Pulmonary artery endothelial cell (primary cell): Measurements from ENCODE around the gene MYMK. TPM values are rescaled to one million over a fixed set of nuclear protein-coding genes. Genes with fewer than 3 reads are reported as not detected.

ENCODE experiments used
- DNase-seq: peaks from one replicate; pipeline ENCODE4 v3.0.0-alpha.2; 2011; ENCODE audit warnings: low read depth, low spot score
- total RNA-seq: library from RNA; depleted of rRNA; stranded (reverse); fragments of >200 nt; gene quantifications from 2 replicates; pipeline ENCODE4 v1.2.3, GENCODE V29; 2014

The MYMK gene
- total RNA-seq, 1 donor from 2014 or later, result not detected

DNA sequence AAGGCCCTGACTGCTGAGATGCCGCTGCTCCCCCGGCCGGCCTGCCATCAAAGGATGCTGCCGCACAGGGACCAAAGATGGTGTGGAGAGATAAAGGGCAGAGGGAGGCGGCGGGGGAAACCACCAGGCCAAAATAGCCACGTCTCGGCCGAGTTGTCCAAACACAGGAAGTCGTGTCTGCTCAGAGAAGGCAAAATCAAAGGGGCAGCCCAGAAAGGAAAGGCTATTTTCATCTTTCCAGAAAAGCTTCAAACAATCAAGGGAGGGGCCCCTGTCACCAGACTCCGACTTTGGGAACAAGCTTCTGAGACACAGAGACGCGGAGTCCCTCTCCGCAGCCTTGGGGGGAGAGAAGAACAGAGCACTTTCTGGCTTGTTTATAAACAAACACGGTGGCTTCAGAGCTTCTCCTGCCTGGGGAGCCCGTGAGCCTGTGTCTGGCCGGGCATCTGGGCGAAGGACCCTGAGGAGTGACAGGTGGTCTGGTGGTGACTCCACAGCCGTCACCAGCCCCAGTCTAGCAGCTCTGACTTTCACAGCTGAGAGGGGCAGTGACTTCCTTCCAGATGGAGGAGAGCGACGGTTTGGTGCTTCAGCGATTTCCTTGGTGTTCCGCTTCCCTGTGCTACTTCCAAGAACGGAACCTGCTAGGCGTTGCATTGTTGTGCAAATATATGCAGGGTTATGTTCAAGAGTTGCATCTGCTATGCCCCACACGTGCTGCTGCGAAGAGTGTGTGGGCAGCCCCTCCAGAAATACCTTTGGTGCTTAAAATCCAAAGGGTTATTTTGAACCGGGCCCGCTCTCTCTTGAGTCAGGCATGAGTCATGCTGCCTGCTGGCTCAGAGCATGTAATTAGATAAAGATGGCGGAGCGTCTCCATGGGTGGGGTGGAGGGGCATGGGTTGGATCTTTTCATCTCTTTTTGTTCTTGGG is 33.7 kb upstream of the MYMK start:
- DNase-seq, result no peak

DNA sequence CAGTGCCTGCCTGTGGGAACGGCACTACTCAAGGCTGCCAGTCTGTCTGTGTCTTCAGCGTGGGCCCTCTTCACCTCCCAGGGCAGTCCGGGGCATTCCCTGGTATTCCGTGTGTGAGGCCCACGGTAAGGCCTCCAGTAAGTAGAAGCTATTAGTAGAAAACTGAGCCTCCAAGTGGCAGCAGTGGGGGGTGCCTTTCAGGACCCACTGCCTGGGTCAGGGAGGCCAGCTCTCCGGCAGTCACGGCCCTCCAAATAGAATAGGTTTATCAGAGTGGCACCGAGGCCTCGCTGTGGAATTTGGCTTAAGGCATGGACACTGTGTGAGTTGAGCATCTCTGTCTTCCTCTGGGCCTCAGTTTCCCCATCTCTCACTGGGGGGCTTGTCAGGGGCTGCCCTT is 32.8 kb upstream of the MYMK start:
- DNase-seq, result no peak

GRCh38 chr9:133556354-133556753 is 31.6 kb upstream of the MYMK start:
- DNase-seq, result no peak

GRCh38 chr9:133554729-133555128 is 30.0 kb upstream of the MYMK start:
- no peak for DNase-seq

GRCh38 chr9:133553973-133554713 is 29.4 kb upstream of the MYMK start:
- DNase-seq, result no peak

- DNase-seq, result no peak
These were observed 28.4 kb upstream of the MYMK start for GRCh38 chr9:133553123-133553522.

- no peak for DNase-seq
These were observed 27.5 kb upstream of the MYMK start for GRCh38 chr9:133552236-133552635.

- no peak for DNase-seq
These were observed 26.7 kb upstream of the MYMK start for GRCh38 chr9:133551446-133551845.

DNA sequence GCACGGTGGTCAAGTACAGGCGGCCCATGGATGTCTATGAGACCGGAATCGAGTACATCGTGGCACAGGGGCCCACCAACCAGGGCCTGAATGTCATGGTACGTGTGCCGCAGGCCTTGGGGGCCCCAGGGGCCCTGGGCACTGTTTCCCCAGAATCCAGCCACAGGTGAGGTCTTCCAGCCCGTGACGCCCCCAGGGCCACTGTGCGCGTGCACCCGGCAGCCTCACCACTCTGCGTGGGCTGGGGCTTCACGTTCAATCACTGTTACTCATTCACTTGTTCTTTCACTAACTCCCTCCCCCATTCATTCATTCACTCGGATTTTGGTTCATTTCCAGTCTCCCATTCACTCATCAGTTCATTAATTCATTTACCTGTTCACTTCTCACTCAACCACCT is 22.4 kb upstream of the MYMK start:
- no peak for DNase-seq

- no peak for DNase-seq
These were observed 21.5 kb upstream of the MYMK start for GRCh38 chr9:133546287-133546680.

DNA sequence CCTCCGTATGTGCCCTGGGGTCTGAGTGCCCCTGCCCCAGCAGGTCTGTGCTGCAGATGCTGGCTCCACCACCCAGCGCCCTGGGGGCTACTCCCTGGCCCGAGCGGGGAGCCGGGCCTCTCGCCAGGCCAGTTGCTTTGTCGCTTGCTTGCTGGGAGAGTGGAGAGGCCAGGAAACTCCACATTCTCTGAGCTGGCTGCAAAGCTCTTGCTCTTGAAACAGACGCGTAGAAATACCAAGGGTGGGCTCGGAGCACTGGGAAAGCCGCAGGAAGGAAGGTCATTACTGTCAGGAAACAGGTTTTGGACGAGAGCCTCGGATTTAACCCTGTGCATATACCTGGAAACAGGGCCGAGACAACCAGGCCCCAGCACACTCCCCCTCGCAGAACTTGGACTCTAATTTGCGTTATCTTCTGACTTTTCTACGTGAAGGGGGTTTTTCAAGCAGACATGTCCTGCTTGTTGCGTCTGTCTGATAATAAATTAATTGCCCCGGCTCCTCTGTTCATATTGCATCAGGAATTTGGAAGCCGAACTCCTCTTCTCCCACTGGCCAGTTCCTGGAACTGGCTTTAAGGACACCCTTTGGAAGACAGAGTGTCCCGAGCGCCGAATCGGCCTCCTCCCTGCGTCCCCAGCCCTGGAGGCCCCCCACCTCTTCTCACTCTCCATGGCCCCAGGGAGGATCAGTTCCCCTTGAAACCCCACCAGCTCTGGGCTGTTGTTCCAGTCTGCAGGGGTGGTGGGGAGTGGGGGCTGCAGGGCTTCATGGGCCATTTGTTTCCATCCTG is 20.9 kb upstream of the MYMK start:
- no peak for DNase-seq

DNA sequence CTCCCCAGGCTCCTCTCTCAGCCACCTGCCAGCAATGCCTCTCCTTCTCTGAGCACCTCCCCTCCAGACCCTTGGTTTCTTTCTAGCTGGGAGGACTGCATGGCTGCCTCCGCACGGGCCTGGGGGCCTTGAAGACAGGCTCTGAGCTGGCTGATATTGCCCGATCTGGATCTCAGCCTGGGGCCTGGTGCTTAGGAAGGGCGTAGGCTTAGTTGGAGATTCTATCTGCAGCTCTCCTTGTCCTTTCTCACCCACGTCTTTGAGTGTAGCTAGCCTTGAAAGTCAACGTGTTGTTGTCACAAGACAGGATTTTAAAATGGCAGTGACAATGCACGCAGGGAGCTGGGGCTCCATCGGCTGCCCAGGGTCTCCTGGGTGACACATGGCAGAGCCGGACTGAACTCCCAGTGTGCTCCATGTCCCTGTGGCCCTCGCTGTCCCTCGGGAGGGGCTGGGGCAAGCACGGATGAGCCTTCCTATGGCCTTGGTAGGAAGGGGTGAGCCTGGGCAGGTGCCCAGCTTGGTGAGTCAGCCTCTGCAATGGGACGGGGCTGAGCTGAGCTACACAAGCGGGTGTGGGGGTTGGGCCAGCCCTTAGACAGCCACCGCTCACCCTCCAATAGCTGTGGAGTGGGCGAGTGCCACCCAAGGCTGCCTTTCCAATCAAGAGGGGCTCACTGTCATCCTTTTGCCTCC is 19.2 kb upstream of the MYMK start:
- DNase-seq, result no peak

DNA sequence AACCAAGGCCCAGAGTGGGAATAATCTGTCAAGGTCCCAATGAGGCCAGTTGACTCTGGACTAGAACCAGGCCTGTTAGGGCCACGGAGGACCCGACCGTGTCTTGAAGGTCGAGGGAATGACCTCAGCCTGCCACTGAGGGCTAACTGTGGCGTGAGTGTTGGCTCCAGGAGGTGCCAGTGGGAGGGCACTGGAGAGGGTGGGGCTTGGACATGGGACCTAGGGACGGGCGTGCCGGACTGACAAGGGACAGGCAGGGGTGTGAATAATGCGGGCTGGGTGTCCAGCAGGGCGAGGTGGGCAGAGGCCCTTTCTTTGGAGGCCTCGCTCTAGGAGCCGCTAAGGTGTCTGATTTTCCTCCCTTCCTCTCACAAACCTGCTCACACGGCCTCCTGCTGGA is 17.2 kb upstream of the MYMK start:
- DNase-seq, result no peak

- DNase-seq, result no peak
These were observed 15.9 kb upstream of the MYMK start for GRCh38 chr9:133540698-133541025.

DNA sequence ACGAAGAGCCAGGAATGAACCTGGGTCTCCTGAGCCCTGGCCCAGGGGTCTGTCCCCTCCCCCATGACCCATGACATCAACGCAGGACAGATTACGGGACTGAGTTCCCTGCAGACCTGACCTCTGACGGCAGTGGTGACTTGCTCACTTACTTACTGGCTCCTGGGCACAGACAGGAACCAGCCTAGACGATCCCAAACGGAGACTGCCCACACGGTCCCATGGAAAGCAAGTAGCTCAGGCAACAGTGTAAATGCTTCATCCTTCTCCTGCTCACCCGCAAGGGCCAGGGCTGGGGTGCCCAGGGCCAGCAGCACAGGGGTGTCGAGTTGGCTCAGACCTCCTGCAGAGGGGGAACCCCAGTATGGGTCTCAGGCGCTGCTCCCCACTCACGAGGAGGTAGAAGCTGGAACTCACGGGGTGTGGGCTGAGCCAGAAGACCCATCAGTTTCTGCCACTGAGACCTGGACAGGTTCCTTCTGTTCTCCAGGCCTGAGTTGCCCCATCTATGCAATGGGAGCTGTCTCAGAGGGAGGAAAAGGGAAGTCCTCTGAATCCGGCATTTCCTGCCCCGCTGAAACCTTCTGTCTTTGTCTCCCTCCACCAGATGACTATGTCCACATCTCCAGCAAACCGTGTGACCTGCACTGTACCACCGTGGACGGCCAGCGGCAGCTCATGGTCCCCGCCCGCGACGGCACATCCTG is 15.4 kb upstream of the MYMK start:
- DNase-seq, result no peak

GRCh38 chr9:133538851-133539833 is 14.4 kb upstream of the MYMK start:
- DNase-seq, result no peak

DNA sequence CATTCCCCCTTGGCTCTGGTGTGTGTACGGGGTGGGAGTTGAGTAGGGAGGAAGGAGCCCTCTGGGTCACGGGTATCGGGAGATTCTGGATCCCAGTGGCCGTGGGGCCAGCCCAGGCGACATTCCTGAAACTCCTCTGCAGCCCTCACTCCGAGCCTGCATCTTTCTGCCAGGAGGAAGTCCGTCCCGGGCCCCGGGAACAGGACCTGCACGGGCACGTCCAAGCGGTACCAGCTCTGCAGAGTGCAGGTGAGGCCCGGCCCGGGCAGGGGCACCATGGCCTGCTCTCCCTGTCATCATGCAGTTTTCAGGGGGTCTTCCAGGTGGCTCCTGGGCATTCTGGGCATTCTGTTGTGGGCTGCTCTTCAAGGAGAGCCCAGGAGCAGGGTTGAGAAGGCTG is 13.4 kb upstream of the MYMK start:
- DNase-seq, result no peak

DNA sequence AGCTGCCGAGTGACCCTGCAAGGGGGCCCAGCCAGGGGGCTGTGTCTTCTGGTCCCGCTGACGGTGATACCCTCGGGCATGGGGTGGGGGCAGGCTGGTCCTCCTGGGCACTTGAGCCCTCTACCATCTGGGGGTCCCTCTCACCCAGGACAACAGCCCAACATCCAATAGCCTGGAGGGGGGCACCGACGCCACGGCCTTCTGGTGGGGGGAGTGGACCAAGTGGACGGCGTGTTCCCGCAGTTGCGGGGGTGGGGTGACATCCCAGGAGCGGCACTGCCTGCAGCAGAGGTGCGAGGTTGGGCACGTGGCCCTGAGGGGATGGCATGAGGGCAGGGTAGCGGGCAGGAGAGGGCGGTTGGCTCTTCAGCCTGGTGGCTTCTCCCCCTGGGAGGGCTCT is 12.5 kb upstream of the MYMK start:
- no peak for DNase-seq

DNA sequence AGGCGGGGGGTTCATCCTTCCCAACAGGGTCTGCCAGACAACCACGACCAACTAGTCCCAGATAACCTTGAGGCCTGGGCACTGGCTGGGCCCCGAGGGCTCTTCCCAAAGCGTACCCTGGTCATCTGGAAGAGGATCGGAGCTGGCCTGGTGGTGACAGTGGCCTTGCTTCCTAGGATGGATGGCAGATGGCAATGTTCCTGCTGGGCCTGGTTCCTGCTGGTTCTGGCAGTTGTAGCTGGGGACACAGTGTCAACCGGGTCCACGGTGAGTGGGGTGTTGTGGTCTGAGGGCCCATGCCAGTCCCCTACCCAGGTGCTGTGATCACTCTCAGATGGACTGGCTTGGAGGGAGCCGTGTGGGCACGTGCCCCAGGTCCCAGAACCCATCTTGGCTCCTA is 11.8 kb upstream of the MYMK start:
- no peak for DNase-seq

GRCh38 chr9:133536080-133536479 is 11.3 kb upstream of the MYMK start:
- no peak for DNase-seq
